ENCODE measurements around the gene ANTXR1.

The ANTXR1 gene

GRCh38 chr2:69298862-69299261 is 285.9 kb downstream of the ANTXR1 start:
- no peaks in the 10 kb centered on the region for H3K4me1 Mint-ChIP-seq
- H3K27ac Mint-ChIP-seq: no peak overlapping the region
- no peak for DNase-seq

More at GRCh38 chr2:69298862-69299261, 285.9 kb downstream of the ANTXR1 start:
- ATAC-seq (replicated peaks): no peak
- peaks cover under 1 to 1% of the 10 kb centered on the region in 2 donors for H3K9me3 Mint-ChIP-seq
- H3K4me3 Mint-ChIP-seq: no peak overlapping the region
- peaks cover 0 to under 1% of the 10 kb centered on the region in 2 donors for H3K36me3 Mint-ChIP-seq
- H3K27me3 Mint-ChIP-seq: peaks cover 13 to 19% of the 10 kb centered on the region in 2 donors
